COLO668 (cell line): ENCODE data around the gene VPS16.

Experiments
- DNase-seq: peaks from one replicate; lab custom pipeline; 2025; ENCODE audit not compliant: unreplicated experiment; lab: John Stamatoyannopoulos, UW

The VPS16 gene

GRCh38 chr20:2867081-2867864 is 26.7 kb downstream of the VPS16 start:
- no peak for DNase-seq

- DNase-seq: no peak
These were observed 28.8 kb downstream of the VPS16 start for GRCh38 chr20:2869381-2869780.

- DNase-seq: no peak
These were observed 30.5 kb downstream of the VPS16 start for GRCh38 chr20:2871111-2871465.

- DNase-seq: no peak
These were observed 31.3 kb downstream of the VPS16 start for GRCh38 chr20:2871661-2872458.

GRCh38 chr20:2872459-2873009 is 32.0 kb downstream of the VPS16 start:
- peak; percentile 86 for DNase-seq

GRCh38 chr20:2873010-2873746 is 32.6 kb downstream of the VPS16 start, which contains the start of gene PTPRA:
Gene PTPRA (plus strand): TSS chr20:2873481. CDS start chr20:2964278, 90,797 bp downstream.
- DNase-seq: peak; percentile 97

- no peak for DNase-seq
These were observed 33.1 kb downstream of the VPS16 start for GRCh38 chr20:2873747-2874041.

GRCh38 chr20:2874456-2874855 is 33.9 kb downstream of the VPS16 start:
- peak; percentile 21 for DNase-seq

- no peak for DNase-seq
These were observed 35.2 kb downstream of the VPS16 start for GRCh38 chr20:2875690-2876203.

- DNase-seq: no peak
These were observed 38.0 kb downstream of the VPS16 start for GRCh38 chr20:2878515-2878914.

GRCh38 chr20:2879146-2879545 is 38.6 kb downstream of the VPS16 start:
- no peak for DNase-seq

GRCh38 chr20:2880650-2881049 is 40.1 kb downstream of the VPS16 start:
- no peak for DNase-seq

- no peak for DNase-seq
These were observed 43.4 kb downstream of the VPS16 start for GRCh38 chr20:2883726-2884637.

- DNase-seq: no peak
These were observed 47.2 kb downstream of the VPS16 start for GRCh38 chr20:2887715-2888114.

GRCh38 chr20:2888224-2888955 is 47.8 kb downstream of the VPS16 start:
- DNase-seq: no peak

GRCh38 chr20:2889209-2889608 is 48.7 kb downstream of the VPS16 start:
- DNase-seq: no peak

GRCh38 chr20:2889797-2890196 is 49.3 kb downstream of the VPS16 start:
- no peak for DNase-seq

GRCh38 chr20:2890742-2891141 is 50.2 kb downstream of the VPS16 start:
- no peak for DNase-seq

GRCh38 chr20:2891343-2891742 is 50.8 kb downstream of the VPS16 start:
- DNase-seq: no peak

GRCh38 chr20:2892376-2892775 is 51.8 kb downstream of the VPS16 start:
- no peak for DNase-seq
